HUDEP-2 (cell line): ENCODE data around the gene CWC25.

Experiments
- DNase-seq, 76 experiments: peaks; one replicate each; lab custom pipeline; 2025; ENCODE audit not compliant: unreplicated experiment in 76 of 76; lab: John Stamatoyannopoulos, UW

Gene CWC25

DNA sequence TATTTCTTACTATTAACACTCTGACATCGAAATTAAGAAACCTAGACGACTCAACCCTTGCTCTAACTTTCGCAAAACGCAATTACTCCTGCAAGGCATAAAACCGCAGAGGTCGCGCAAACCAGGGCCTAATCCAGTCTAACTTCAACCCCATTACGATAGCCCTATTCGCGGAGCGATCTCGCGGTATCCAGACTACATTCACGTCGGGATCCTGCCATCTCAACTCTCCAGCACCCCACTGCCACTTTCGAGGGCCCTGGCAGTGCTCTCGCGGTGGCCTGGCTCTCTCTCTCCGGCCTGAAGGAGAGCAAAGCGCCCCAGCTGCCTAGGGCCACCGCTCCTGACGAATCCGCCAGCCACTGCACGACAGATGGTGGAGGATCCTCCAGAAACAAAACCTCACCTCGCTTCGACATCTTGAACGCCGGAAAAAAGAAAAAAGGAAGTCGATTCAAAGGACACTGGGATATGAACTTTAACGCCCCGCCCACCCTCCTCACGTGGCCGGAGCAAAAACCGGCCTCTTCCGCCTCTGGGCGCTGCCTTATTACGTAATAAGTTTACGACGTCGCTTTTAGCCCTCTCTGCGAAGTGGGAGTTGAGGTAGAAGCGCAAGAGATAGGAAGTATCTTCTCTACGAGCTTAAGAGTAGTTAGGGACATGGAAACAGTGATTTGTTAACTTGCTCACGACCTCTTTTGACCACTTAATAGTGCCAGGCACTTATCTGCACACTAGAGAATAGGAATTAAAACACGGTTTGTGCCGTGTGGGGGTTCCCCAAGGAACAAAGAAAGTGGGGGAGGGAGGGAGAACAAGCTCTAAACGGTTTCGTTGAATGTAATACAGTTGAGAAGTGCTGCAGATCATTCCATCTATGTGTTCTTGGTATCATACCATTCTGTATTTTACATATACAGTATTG is 28.4 kb upstream of the CWC25 start, which contains the start of gene RPL23:
Gene RPL23 (minus strand): TSS at position 430 of the 928 bp plus-strand sequence. CDS start 11 bp downstream, at position 419.
- DNase-seq, result peak in 74 of 76 experiments; percentile 36 to 94 (median 86)

GRCh38 chr17:38852771-38853291 is 27.7 kb upstream of the CWC25 start:
- peak in 5 of 76 experiments; percentile 21 to 50 (median 36) for DNase-seq

DNA sequence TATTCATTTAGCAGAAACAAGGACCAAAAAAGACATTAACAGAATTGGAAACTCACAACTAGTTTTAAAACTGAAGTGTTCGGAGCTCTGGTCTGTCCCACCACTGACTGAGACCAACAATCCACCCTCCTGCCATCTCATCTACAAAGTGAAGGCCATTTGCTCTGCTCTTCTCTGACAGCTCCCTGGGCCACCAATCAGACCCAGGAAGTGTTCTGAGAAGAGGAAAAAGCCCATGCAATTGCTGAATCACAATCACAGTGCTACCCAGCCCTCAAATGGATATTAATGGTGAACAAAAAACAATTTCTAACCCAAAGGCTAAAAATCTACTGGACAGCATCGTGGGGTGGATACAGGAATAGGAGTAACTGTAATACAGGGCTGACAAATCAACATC is 26.3 kb upstream of the CWC25 start:
- DNase-seq, result no peak

- DNase-seq, result no peak
Observed at GRCh38 chr17:38850374-38850773, 25.3 kb upstream of the CWC25 start.

GRCh38 chr17:38848939-38849605 is 24.0 kb upstream of the CWC25 start:
- no peak for DNase-seq

GRCh38 chr17:38848557-38848891 is 23.4 kb upstream of the CWC25 start:
- DNase-seq, result no peak

DNA sequence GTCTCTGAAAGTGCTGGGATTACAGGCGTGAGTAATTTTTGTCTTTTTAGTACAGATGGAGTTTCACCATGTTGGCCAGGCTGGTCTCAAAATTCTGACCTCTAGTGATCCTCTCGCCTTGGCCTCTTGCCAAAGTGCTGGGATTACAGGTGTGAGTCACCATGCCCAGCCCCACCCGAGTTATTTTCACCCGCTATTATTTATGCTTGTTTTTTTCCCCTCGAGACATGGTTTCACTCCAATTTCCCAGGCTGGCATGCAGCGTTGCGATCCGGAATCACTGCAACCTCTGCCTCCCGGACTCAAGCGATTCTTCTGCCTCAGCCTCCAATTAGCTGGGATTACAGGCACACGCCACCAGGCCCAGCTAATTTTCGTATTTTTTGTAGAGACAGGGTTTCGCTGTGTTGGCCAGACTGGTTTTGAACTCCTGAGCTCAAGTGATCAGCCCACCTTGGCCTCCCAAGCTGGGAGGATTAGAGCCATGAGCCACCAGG is 19.2 kb upstream of the CWC25 start:
- peak in 9 of 76 experiments; percentile 8 to 24 (median 13) for DNase-seq

GRCh38 chr17:38825762-38826247 is 684 bp upstream of the CWC25 start:
- no peak for DNase-seq

DNA sequence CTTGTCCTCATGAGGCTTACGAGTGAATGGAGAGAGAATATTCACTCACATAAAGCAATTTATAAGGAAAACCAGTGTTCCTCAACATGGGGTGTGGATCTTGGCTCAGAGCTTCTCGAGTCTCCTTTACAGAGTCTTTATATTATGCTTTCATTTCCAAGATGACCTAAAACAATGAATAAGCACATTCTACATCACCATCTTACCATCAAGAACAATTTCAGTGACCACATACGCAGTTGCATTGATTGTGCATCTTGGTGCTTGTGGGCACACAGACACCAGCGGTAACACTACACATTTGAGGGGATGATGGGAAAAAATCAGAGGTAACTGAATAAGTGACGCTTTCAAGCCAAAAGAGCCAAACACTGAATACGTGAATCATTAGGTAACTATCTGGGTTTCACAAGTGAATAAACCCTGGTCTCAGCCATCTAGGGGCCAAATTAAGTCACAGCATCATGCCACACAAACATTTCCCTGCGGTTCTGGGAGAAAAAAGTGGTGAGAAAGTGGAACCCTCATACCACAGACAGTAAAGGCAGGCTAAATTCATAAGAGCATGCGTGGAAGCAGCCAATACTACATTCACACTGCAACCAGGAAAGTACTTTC is 9.4 kb downstream of the CWC25 start:
- DNase-seq, result no peak

DNA sequence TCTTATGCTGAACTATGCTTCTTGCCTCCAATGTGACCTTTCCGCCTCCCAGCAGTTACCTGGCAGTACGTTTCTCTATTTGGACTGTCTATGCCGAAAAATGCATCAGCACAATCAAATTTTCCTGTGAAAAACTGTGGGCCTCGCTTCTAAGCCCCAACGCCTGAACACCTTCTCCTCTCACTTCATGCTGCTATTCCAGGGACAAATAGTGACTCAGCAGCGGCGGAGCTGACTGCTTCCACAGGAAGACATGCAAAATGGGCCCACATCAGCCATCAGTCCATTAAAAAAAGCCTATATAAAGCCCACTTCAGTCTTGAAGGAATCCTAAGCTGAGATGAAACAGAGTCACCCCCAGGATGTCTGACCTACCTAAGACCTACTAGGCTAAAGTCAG is 15.3 kb downstream of the CWC25 start:
- no peak for DNase-seq

- no peak for DNase-seq
Observed at GRCh38 chr17:38800237-38800760, 24.8 kb downstream of the CWC25 start.

GRCh38 chr17:38799501-38800236 is 25.5 kb downstream of the CWC25 start, which contains the start of gene PIP4K2B:
Gene PIP4K2B (minus strand): TSS chr17:38799556. CDS start chr17:38799424, 132 bp downstream.
- DNase-seq, result peak; percentile 65 to 98 (median 93)

DNA sequence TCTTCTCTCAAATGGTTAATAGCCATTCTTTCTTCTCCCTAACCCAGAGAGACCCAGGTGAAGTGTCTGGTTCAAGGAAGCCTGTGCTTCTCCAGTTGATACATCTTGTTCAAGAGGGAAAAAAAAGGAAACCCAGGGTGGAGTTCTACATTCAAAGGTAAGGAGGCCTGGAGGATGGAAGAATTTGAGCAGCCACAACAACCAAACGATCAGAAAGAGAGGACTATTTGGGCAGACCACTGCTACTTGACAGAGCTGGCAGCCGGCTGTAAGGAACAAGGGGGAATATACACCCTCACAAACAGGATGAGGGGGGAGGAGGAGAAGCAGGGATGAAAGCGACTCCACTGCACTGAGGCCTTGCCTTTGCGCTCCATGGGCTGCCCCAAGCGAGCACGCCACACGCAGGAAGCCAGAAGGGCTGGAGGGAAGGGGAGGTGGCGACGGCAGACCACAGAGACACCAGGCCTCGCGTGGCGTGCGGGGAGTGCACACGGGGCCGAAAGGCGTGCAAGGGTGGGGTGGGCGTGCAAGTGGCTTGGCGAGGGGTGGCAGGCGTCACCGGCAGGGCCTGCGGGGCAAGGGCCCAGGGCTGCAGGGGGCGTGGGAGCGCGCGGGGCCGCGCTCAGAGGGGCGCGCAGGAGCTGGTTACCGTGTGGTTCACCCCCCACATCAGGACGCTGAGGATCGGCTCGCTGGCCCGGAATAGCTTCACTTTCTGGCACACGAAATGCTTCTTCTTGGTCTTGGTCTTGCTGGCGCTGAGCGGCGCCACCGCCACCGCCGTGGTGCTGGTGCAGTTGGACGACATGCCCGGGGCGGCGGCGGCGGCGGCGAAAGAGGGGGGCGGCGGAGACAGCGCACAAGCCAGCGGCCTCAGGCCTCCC is 26.3 kb downstream of the CWC25 start:
- peak in 40 of 76 experiments; percentile 3 to 66 (median 41) for DNase-seq

DNA sequence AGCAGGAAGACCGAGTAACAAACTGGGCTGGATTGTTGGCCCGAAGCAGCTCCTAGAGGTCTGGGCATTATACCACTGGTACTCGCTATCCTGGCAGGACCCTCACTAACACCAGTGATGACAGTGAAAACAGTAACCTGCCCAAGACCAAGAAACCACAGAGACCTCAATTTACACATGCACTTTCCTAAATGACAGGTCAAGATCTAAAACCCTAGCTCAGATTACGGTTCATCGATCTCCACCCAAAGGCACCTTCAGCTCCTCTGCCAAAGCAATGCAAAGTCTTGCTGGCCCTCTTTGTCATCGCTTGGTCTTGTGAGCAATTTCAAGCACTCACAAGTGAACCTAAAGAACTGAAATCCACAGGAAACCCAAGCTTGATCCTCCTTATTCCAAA is 27.3 kb downstream of the CWC25 start:
- no peak for DNase-seq

DNA sequence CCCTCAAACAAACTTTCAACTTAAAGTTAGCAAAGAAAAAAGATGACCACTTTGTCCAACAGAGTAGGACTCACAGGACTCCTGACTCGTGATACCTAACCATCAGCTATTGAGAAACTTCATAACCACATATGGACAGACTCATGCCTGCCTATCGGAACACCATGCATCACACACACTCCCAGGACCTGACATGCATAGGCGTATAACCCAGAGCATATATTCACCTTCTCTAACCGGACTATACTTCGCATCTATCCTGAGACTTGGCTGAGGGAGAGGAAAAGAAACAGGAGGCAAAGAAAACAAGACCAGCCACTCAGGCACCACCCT is 28.0 kb downstream of the CWC25 start:
- DNase-seq, result no peak

DNA sequence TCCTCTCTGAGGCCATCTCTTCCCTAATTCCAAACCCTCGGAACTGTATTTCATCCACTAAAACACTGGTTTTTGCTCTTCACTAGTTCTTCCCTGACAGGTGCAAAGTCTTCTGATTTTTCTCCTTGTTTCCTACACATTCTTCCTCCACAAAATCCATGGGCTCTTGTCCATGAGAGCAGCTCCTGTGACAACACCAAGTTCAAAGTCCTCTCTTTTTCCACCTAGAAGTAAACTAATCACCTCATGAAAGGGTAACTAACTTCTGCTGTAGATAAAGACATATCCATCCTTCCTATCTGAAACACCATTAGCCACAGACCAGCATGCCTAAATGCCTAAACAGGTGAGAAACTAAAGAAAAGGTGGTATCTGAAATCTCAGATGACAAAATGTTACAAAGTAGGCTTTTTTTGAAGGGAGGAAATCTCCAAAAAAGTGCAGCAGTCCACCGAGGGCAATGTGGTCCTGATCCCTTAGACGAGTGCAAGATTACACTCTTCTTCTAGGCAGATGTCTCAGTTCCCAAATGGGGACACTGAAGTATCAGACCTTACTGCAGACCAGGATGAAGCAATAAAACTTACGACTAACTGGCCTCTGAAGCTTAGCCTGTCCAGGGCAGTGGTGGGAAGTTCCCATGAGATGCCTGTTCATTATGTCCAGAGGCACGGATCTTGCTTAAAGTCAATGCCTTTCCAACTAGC is 28.5 kb downstream of the CWC25 start:
- no peak for DNase-seq

DNA sequence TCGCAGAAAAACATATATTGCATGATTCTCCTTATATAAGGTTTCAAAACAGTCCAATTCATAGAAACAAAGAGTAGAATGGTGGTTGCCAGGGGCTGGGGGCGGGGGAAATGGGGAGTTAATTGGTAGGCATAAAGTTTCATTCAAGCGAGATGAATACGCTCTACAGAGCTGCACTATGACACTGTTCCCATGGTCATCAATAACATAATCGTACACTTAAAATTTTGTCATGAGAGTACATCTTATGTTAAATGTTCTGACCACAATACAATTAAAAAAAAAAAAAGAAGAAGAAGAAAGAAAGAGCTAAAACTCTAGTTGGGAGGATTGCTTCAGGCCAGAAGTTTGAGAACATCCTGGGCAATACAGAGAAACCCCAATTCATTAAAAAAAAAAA is 30.9 kb downstream of the CWC25 start:
- no peak for DNase-seq

DNA sequence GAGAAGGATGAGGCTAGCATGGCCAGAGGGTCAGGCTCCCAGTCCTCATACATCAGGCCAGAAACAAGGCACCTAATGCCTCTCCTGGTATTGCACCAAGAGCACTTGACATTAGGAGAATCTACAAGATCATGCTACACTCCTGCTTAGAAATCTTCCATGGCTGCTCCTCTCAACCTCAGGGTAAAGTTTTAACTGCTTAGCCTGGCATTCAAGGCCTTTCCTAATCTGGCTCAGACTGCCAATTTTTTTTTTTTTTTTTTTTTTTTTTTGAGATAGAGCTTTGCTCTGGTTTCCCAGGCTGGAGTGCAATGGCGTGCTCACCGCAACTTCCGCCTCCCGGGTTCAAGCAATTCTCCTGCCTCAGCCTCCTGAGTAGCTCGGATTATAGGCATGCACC is 34.0 kb downstream of the CWC25 start:
- no peak for DNase-seq
